ENCODE measurements around the gene CUX1.
"Not testable (repeated sequence)": the region's sequence is repeated elsewhere in the genome, so short reads cannot be mapped to it uniquely, and the experiment has no call there.

CUX1 gene

GRCh38 chr7:101803203-101804087 lies 14.0 kb upstream of the CUX1 start:
- no peak for DNase-seq

GRCh38 chr7:101804088-101804963 lies 13.1 kb upstream of the CUX1 start:
- DNase-seq: no peak

DNA sequence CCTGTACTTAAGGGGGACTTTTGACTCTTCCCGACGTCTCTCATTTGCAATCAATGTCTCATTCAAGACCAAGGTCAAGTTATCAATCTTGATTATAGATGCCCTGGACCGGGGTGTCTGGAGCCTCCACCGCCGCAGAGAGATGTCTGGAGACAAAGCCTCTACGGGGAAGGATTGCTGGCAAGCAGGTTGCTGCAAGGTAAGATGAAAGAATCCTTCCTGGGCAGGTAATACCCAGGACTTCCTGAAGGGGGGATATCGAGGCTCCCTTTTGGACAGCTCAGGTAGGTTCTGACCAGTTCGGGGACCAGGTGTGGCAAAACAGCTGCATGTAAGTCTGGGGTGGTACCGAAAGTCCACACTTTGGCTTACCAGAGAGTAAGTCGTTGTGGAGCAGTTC lies 12.5 kb upstream of the CUX1 start:
- DNase-seq: no peak

DNA sequence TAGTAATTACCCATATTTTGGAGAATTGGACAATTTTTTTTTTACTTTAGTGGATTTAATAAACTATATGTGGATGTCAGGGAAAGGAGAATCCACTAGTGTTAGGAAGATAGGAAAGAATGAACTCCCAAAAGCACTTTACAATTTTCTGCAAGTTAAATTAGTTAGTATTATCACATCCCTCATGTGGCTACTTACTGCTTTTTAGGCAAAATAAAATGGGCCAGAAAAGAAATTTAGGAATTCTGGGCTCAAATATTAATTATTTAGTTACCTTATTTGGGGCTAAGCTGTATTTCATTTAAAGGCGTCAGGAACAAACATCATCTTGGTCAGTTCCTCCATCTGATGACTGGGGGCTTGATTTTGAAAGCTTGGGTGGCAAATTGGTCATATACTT lies 4.8 kb upstream of the CUX1 start:
- no peak for DNase-seq

DNA sequence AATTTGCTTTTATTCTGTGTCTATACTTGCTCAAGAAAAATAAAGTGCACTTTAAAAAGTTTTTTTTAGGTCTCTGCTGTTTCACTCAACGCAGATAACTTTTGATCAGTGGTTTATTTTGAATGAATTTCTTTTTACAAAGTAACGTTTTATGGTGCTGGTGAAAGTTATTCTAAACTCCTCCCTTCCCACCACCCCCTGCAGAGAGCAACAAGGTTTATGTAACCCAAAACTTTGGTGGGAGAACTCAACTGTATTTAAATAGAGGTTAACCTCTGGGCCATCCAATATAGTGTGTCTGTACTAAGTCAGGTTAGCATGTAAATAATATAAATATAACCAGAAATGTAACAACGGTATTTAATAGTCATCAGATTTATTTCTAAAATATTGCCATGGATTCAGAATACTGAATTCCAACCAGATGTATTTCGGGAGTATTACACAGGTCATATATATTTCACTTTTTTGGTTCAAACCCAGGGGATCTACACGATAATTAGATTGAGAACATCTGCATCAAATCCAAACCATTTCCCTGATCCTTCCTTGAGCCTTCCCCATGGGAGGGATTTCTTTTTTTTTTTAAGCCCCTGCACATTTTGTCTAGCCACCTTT lies 3.9 kb upstream of the CUX1 start:
- DNase-seq: no peak

GRCh38 chr7:101814081-101814990 lies 3.1 kb upstream of the CUX1 start:
- peak; percentile 44 for DNase-seq

DNA sequence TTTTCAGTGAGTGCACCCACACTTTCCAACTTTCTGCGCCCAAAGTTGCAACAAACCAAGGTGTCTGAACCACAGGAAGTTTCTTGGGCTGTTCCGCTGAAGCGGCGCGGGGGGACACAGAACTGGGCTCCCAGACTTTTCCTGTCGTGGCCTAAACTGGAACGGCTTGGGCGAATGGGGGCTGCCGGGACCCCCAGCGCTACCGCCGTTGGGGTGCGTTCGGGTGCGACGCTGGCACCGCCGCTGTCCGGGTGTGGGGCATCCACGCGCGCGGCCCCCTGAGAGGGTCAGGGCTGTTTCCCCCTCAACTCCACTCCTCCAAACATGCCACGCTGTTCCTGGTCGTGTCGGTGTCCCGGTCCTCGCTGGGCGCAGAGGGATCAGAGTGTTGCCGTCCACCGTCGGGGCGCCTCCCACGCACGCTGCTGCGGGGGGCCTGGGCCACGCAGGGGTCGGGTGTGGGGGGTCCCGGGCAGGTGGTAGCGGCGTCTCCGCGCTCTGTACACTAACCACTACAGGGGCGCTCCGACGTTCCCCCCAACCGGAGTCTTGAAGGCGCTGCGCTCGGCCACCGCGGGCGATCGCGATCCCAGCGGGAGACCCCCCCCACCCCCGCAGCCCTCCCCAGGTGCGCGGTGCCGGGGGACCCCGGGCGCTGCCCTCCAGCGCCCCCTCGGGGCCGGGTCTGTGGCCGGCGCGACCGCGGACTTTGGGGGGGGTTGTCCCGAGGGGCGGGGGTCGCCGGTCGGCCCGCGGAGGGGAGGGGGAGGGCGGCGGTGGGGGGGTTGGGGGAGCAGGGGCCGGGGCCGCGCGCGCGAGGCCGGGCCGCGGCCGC lies 2.2 kb upstream of the CUX1 start:
- peak; percentile 57 for DNase-seq

DNA sequence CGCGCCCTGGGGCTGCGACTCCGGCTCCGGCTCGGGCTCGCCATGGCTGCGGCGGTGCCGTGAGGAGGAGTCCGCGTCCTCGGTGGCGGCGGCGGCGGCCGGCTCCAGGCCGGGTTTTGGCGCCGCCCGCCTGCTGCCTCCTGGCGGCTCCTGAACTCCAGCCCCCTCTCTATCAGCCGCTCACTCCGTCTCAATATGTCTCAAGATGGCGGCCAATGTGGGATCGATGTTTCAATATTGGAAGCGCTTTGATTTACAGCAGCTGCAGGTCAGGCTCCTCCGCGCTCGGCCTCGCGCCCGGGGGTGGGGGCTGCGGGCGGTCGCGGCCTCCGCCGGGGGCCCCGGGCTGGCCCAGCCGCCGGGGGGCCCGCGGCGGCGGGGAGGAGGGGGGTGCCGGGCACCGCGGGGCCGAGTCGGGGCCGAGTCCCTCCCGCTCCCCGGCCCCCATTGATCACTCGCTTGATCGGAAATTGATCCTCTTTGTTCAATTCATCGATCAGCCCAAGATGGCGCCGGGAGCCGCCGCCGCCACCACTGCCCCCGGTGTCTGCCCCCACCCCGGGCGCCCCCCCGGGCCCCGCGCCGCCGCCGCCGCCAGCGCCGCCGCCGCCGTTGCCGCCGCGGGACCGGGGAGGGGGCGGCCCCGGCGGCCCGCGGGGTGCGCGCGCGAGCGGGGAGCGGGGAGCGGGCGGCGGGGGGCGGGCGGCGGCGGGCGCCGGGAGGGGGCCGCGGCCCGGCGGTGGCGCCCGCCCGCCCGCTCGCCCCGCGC lies 1.4 kb upstream of the CUX1 start:
- DNase-seq: peak; percentile 58

- peak; percentile 18 for DNase-seq
Observed at GRCh38 chr7:101816595-101817470, 593 bp upstream of the CUX1 start.

DNA sequence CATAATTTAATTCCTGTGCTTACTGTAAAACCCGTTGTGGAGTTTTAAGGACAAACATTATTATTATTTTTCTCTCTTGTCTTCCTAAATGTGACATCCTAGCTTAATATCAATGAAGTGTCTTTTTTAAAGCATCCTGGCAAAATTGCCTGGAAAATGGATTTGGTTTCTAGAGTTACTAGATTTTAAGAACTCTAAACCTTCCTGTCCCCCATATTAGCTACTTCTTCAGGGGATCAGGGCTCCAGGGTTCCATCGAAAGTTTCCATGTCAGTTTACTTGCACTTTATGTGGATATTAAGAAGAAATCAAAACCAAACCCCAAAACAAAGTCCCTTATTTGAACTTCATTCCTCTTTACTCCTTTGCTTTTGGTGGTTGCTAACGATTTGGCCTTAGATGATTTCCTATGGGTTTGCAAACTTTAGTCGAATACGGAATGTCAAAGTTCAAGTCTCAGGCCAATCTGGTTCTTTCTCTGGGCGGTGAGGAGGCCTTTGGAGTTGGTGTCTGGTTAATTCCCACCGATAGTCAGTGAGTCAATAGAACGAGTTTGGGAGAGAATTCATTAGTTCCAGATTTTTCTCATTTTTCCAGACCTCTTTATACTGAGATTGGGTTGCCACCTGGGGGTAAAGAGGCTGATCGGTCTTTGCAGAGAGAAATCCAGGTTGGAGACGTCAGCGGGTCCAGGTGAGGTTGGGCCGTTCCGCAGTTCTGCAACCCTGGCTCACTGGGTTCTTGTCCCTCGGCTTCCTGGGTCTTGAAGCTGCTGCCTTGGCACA lies 1.1 kb downstream of the CUX1 start:
- no peak for DNase-seq

GRCh38 chr7:101819183-101819582 lies 1.8 kb downstream of the CUX1 start:
- no peak for DNase-seq

DNA sequence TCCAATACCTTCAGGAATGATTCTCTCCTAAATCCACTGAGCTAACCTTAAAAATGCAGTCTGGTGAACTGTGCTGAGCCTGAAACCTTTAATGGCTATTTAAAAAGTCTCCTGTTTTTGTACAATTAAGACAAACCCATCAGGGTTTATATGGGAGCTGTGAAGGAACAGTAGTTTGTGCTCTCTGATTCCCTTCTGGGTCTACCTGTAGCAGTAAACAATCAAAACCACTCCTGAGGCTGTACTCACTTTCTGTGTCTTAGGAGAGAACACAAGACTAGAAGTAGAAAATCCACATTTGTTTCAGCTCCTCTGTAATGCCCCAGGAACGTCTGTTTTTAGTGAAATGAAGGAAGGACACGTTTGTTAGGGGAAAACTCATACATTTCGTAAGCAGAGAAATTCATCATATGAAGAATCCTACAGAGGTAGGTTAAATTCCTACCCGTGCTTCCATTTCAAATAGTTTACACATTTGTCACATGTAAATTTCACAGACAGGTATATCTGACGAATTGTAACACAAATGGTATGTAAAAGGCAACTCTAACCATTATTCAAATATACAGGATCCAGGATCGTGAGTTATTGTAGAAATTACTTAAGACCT lies 2.6 kb downstream of the CUX1 start:
- no peak for DNase-seq

DNA sequence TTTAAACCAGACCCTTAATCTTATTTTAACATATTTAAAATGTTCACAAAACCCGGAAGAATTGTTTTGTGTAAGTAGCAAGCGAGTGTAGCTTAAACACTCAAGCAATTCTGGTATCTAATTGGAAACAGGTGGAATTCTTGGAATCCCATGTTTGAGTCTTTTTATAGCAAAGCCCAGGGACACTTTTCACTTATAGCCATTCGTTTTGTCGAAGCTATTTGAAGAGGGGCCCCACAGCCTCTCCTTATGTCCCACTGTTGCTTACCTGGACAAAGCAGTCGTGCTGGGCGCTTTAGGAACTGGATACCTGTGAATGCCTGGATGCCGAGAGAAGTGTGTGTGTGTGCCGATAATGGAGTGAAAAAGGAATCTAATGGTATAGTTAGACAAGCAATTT lies 3.3 kb downstream of the CUX1 start:
- no peak for DNase-seq

- not testable (repeated sequence) for DNase-seq
Observed at GRCh38 chr7:101822632-101823031, 5.2 kb downstream of the CUX1 start.

GRCh38 chr7:101823096-101823495 lies 5.7 kb downstream of the CUX1 start:
- no peak for DNase-seq

GRCh38 chr7:101823596-101823995 lies 6.2 kb downstream of the CUX1 start:
- DNase-seq: no peak

GRCh38 chr7:101824440-101824839 lies 7.0 kb downstream of the CUX1 start:
- DNase-seq: no peak

Data from T-helper 9 cell (primary cell).